ENCODE results near the gene UBE4B.

GRCh38 chr1:10122926-10123325, 90.2 kb downstream of the UBE4B start:
- no peak for TF ChIP-seq PAX8 (CRISPR knock-in tag; IDR thresholded peaks at IDR 0.05; ENCODE audit: borderline replicate concordance)
- TF ChIP-seq CC2D1A (CRISPR knock-in tag; IDR thresholded peaks at IDR 0.05): no peak
- TF ChIP-seq GABPA (IDR thresholded peaks at IDR 0.05; ENCODE audit: low read depth, low read length): no peak
- TF ChIP-seq GABPA (CRISPR knock-in tag; IDR thresholded peaks at IDR 0.05; ENCODE audit: low read depth): no peak
- TF ChIP-seq POLR2A (IDR thresholded peaks at IDR 0.05; ENCODE audit: insufficient read depth in 1 of 2, low read depth in 2 of 2, low read length in 2 of 2): no peak
- TF ChIP-seq KDM1A (CRISPR knock-in tag; IDR thresholded peaks at IDR 0.05): no peak
- TF ChIP-seq TCF7 (IDR thresholded peaks at IDR 0.05; ENCODE audit: low read depth): no peak

Measured in HepG2 (cell line).